Activated CD8-positive, alpha-beta T cell treated with anti-CD3 and anti-CD28 coated beads, Interleukin-2, amount 10 ng/mL, durations not matched to agents 7 days and 5 days (primary cell): Measurements from ENCODE around the gene GIT2. TPM values are rescaled to one million over a fixed set of nuclear protein-coding genes. Genes with fewer than 3 reads are reported as not detected.

Source experiments
- ATAC-seq: fragments of 150-1000 bp; cut with Tn5 transposase; one replicate; pipeline ENCODE4 v1.10.0; 2021; ENCODE audit warnings: moderate library complexity
- CTCF ChIA-PET: fragments of 350-600 bp; sonication (Branson Sonifier 250); formaldehyde crosslinking; loops from one replicate; lab custom pipeline; 2021; ENCODE audit warnings: antibody characterized with exemption; lab: Charles Lee
- POLR2A ChIA-PET: fragments of 350-600 bp; sonication (Branson Sonifier 250); formaldehyde crosslinking; loops from one replicate; lab custom pipeline; 2021; ENCODE audit warnings: antibody characterized with exemption; lab: Charles Lee
- DNase-seq: peaks from one replicate; pipeline ENCODE4 v3.0.0-alpha.2; 2020
- H3K27ac Mint-ChIP-seq: one replicate; pipeline ENCODE4 v1.8.0; 2021; ENCODE audit warnings: mild to moderate bottlenecking, mixed read lengths
- H3K27me3 Mint-ChIP-seq: one replicate; pipeline ENCODE4 v1.8.0; 2021; ENCODE audit warnings: low read depth, mixed read lengths
- H3K36me3 Mint-ChIP-seq: one replicate; pipeline ENCODE4 v1.8.0; 2021; ENCODE audit warnings: low read depth, mixed read lengths
- H3K4me1 Mint-ChIP-seq: one replicate; pipeline ENCODE4 v1.8.0; 2021; ENCODE audit warnings: low read depth, mixed read lengths
- H3K4me3 Mint-ChIP-seq: one replicate; pipeline ENCODE4 v1.8.0; 2021; ENCODE audit warnings: mild to moderate bottlenecking, mixed read lengths
- H3K9me3 Mint-ChIP-seq: one replicate; pipeline ENCODE4 v1.8.0; 2022; ENCODE audit warnings: mixed read lengths; ENCODE audit not compliant: insufficient read depth
- total RNA-seq, 2 experiments: library from RNA; stranded (reverse); gene quantifications; one replicate each; pipeline ENCODE4 v1.2.3, GENCODE V29; 2021

The GIT2 gene
- total RNA-seq, 2 experiments from 2014 or later, result 86.6 to 87.7 TPM

GRCh38 chr12:109915171-109916040 lies 80.8 kb downstream of the GIT2 start:
- H3K27ac Mint-ChIP-seq, result no peak overlapping the region
- DNase-seq (no peak), ATAC-seq (no peak)
- H3K27me3 Mint-ChIP-seq, result no peaks in the 10 kb centered on the region
- H3K4me3 Mint-ChIP-seq, result no peak overlapping the region
- peaks cover 68% of the 10 kb centered on the region for H3K36me3 Mint-ChIP-seq
- H3K9me3 Mint-ChIP-seq, result no peaks in the 10 kb centered on the region
- ChIA-PET POLR2A (no interaction called here), CTCF (interaction anchor here (0.8 to 1.0 kb wide), 3 partner anchors 13 to 62 kb away, joined by 3 read pairs; no protein-coding TSS in a partner anchor)
- no peaks in the 10 kb centered on the region for H3K4me1 Mint-ChIP-seq

DNA sequence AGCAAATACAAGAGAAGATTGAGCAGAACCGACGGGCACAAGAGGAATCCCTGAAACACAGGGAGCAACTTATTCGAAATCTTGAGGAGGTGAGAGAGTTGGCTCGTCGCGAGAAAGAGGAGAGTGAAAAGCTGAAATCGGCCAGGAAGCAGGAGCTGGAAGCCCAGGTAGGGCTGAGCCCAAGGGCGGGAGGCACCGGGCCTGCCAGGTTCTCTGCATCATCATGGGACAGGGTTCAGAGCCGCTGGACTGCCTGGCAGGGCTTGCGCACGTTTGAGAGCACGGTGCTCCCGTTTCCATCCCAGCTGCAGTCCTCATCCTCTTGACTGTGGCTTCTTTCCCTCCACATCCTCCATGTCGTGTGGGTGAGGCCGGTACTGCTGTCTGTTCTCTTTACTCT lies 81.7 kb downstream of the GIT2 start:
- Mint-ChIP-seq H3K9me3 (no peaks in the 10 kb centered on the region), H3K4me1 (no peaks in the 10 kb centered on the region), H3K27ac (no peak overlapping the region), H3K4me3 (no peak overlapping the region), H3K36me3 (peaks cover 65% of the 10 kb centered on the region), H3K27me3 (no peaks in the 10 kb centered on the region)
- CTCF ChIA-PET, result interaction anchor here (0.8 to 1.0 kb wide), 3 partner anchors 14 to 61 kb away, joined by 3 read pairs; no protein-coding TSS in a partner anchor
- ATAC-seq, result no peak
- POLR2A ChIA-PET, result no interaction called here
- DNase-seq, result no peak

DNA sequence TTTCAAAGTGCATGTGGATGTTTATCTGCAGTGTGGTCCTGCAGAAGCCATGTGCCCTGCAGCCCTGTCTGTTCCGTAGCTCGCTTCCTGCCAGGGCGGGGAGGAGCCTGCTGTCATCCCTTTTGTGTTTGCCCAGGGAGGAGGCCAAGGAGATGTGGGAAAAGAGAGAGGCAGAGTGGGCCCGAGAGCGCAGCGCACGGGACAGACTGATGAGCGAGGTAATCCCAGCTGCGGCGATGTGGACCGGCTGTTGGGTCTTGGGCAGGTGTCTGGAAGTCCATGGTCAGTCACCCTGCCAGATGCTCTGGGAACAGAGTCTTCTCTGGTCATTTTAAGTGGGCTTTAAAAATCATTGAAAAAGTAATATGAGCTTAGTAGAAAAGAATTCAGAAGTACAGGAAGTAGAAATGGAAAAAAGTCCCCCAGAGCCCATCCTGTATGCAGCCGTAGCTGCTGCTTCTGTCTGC lies 83.3 kb downstream of the GIT2 start:
- H3K36me3 Mint-ChIP-seq, result peaks cover 67% of the 10 kb centered on the region
- no peaks in the 10 kb centered on the region for H3K4me1 Mint-ChIP-seq
- no peak for ATAC-seq
- ChIA-PET POLR2A (no interaction called here), CTCF (no interaction called here)
- no peaks in the 10 kb centered on the region for H3K27me3 Mint-ChIP-seq
- no peak overlapping the region for H3K4me3 Mint-ChIP-seq
- H3K27ac Mint-ChIP-seq, result no peak overlapping the region
- no peaks in the 10 kb centered on the region for H3K9me3 Mint-ChIP-seq
- DNase-seq, result no peak

DNA sequence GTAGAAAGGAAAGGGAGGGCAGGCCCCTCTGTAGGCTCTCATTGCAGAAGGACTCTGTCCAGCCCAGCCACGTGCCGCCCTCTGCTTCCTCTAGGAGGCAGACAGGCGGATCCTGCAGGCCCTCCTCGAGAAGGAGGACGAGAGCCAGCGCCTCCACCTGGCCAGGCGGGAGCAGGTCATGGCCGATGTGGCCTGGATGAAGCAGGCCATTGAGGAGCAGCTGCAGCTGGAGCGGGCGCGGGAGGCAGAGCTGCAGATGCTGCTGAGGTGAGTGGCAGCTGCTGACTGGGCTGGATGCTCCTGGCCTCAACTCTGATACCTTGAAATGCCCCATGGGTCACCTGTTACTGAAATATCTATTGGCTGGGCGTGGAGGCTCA lies 85.2 kb downstream of the GIT2 start:
- ChIA-PET POLR2A (interaction anchor here (1.5 kb wide), 1 partner anchor 10 kb away, joined by 5 read pairs; no protein-coding TSS in a partner anchor), CTCF (interaction anchor here (0.9 to 2.1 kb wide), 6 partner anchors 10 to 66 kb away, joined by 3 to 6 read pairs (median 4); no protein-coding TSS in a partner anchor)
- no peaks in the 10 kb centered on the region for H3K4me1 Mint-ChIP-seq
- no peak overlapping the region for H3K27ac Mint-ChIP-seq
- H3K27me3 Mint-ChIP-seq, result no peaks in the 10 kb centered on the region
- H3K4me3 Mint-ChIP-seq, result no peak overlapping the region
- peak; percentile 41 for ATAC-seq
- H3K36me3 Mint-ChIP-seq, result peaks cover 59% of the 10 kb centered on the region
- no peaks in the 10 kb centered on the region for H3K9me3 Mint-ChIP-seq
- peak; percentile 33 for DNase-seq

- ATAC-seq (no peak), DNase-seq (no peak)
- CTCF ChIA-PET, result interaction anchor here (0.9 to 2.1 kb wide), 6 partner anchors 9 to 63 kb away, joined by 3 to 6 read pairs (median 4); no protein-coding TSS in a partner anchor
- H3K27me3 Mint-ChIP-seq, result no peaks in the 10 kb centered on the region
- POLR2A ChIA-PET, result interaction anchor here (1.5 kb wide), 1 partner anchor 10 kb away, joined by 5 read pairs; no protein-coding TSS in a partner anchor
- no peaks in the 10 kb centered on the region for H3K4me1 Mint-ChIP-seq
- peaks cover 60% of the 10 kb centered on the region for H3K36me3 Mint-ChIP-seq
- no peak overlapping the region for H3K27ac Mint-ChIP-seq
- no peak overlapping the region for H3K4me3 Mint-ChIP-seq
- no peaks in the 10 kb centered on the region for H3K9me3 Mint-ChIP-seq
Measured at GRCh38 chr12:109910254-109910968, 85.8 kb downstream of the GIT2 start.

- Mint-ChIP-seq H3K27ac (no peak overlapping the region), H3K4me1 (peaks cover 12% of the 10 kb centered on the region), H3K27me3 (no peaks in the 10 kb centered on the region), H3K9me3 (no peaks in the 10 kb centered on the region), H3K4me3 (no peak overlapping the region), H3K36me3 (peaks cover 55% of the 10 kb centered on the region)
- CTCF ChIA-PET, result no interaction called here
- POLR2A ChIA-PET, result interaction anchor here (0.5 kb wide), 1 partner anchor 1279 kb away, joined by 3 read pairs; no protein-coding TSS in a partner anchor
- no peak for ATAC-seq
- DNase-seq, result no peak
Measured at GRCh38 chr12:109905301-109905700, 90.9 kb downstream of the GIT2 start.

DNA sequence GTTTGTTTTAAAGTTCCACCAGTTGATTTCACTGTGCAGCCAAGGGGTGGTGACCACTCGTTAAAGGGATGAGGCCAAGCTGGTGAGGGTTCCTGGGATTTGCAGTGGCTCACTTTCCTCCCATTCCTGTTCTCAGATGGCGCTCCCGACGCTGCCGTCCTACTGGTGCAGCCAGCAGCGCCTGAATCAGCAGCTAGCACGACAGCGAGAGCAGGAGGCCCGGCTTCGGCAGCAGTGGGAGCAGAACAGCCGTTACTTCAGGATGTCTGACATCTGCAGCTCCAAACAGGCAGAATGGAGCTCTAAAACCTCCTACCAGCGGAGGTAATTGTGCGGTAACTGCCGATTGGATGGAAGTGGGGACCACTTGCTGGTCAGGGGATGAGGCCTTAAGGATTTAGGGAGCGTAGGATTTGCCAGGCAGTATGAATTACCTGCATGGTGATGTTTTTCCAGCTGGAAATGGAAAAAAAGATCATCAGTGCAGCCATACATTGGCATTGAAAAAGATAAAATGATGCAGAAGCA lies 93.2 kb downstream of the GIT2 start:
- Mint-ChIP-seq H3K4me3 (no peak overlapping the region), H3K9me3 (no peaks in the 10 kb centered on the region), H3K27me3 (no peaks in the 10 kb centered on the region), H3K36me3 (peaks cover 44% of the 10 kb centered on the region), H3K4me1 (peaks cover 21% of the 10 kb centered on the region), H3K27ac (no peak overlapping the region)
- ChIA-PET CTCF (no interaction called here), POLR2A (interaction anchor here (0.5 kb wide), 1 partner anchor 95 kb away, joined by 4 read pairs; no protein-coding TSS in a partner anchor)
- no peak for DNase-seq
- no peak for ATAC-seq

GRCh38 chr12:109900752-109901580 lies 95.2 kb downstream of the GIT2 start:
- ChIA-PET CTCF (interaction anchor here (0.9 to 1.7 kb wide), 9 partner anchors 10 to 530 kb away, joined by 3 to 14 read pairs (median 4); no protein-coding TSS in a partner anchor), POLR2A (interaction anchor here (0.6 to 1.7 kb wide), 10 partner anchors 9 to 851 kb away, joined by 3 to 11 read pairs (median 4); partner anchors contain the start of gene GPN3)
- DNase-seq (peak; percentile 26), ATAC-seq (peak; percentile 20)
- Mint-ChIP-seq H3K9me3 (no peaks in the 10 kb centered on the region), H3K27ac (peak overlapping the region; percentile 96), H3K27me3 (no peaks in the 10 kb centered on the region), H3K4me3 (peak overlapping the region; percentile 93), H3K36me3 (peaks cover 34% of the 10 kb centered on the region), H3K4me1 (peaks cover 21% of the 10 kb centered on the region)

DNA sequence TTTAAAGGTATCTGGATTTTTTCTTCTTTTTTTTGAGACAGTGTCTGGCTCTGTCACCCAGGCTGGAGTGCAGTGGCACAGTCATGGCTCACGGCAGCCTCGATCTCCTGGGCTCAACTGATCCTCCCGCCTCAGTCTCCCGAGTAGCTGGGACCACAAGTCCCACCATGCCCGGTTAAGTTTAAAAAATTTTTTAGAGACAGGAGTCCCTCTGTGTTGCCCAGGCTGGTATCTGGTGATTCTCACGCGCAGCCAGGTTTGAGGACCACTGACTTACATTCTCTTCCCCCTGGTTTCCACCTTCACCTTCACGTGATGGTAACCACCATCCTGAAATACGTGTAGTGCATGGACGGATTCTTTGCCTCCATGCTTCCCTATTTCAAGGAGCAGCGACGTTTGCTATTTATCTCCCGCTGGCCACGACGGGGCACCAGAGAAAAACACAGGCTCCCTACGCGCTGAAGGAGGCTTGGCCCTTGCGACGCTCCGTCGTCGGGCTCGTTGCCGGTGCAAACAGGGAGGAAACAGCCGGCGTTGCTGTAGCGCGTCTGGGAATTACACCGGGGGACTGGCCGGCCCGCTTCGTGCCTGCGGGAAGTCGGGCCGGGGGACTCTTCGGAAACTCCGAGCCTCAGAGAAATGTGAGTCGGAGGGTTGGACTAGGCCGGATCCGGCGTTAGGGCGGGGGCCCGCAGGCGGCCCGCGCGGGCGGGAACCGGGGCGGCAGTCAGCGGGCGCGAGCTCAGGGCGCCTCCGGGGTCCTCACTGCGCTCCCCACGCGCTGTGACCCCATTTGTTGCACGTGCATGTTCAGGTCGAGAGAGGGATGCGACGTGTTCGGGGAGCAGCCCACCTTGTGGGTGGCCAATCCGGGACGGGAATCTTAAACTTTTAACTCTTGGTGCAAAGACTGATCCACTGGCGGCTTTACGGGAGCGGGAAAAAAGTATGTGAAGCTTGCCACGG lies 96.1 kb downstream of the GIT2 start, which contains the start of gene TCHP:
Gene TCHP (plus strand): TSS at position 492 of the 969 bp plus-strand sequence. CDS start 2,753 bp downstream, outside the sequence.
- H3K4me3 Mint-ChIP-seq, result peak within 1 kb of the TSS; percentile 93
- ChIA-PET POLR2A (interaction anchor here (0.6 to 1.7 kb wide), 10 partner anchors 10 to 568 kb away, joined by 3 to 11 read pairs (median 4); partner anchors contain the start of gene GPN3), CTCF (interaction anchor here (0.9 to 1.7 kb wide), 9 partner anchors 11 to 531 kb away, joined by 3 to 14 read pairs (median 4); no protein-coding TSS in a partner anchor)
- no peaks in the 10 kb centered on the region for H3K9me3 Mint-ChIP-seq
- peak within 1 kb of the TSS; percentile 96 for H3K27ac Mint-ChIP-seq
- peak; percentile 83 for DNase-seq
- peaks cover 26% of the 10 kb centered on the region for H3K36me3 Mint-ChIP-seq
- peak; percentile 92 for ATAC-seq
- H3K27me3 Mint-ChIP-seq, result no peaks in the 10 kb centered on the region
- peaks cover 21% of the 10 kb centered on the region for H3K4me1 Mint-ChIP-seq
